Putamen (tissue), 1 donor: ENCODE data around the gene CFAP74.

Source experiments
- DNase-seq: peaks from one replicate; pipeline ENCODE4 v3.0.0-alpha.2; 2016; ENCODE audit warnings: low spot score

The CFAP74 gene

DNA sequence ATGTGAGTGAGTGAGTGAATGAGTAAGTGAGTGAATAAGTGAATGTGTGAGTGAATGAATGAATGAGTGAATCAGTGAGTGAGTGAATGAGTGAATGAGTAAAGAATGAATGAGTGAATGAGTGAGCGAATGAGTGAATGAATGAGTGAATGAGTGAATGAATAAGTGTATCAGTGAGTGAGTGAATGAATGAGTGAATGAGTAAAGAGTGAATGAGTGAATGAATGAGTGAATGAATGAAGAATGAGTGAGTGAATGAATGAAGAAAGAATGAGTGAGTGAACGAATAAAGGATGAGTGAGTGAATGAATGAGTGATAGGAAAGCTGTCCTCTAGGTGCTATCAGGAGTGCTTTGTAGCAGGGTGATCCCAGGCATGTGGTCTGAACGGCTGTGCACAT lies 35.7 kb downstream of the CFAP74 start:
- no peak for DNase-seq

DNA sequence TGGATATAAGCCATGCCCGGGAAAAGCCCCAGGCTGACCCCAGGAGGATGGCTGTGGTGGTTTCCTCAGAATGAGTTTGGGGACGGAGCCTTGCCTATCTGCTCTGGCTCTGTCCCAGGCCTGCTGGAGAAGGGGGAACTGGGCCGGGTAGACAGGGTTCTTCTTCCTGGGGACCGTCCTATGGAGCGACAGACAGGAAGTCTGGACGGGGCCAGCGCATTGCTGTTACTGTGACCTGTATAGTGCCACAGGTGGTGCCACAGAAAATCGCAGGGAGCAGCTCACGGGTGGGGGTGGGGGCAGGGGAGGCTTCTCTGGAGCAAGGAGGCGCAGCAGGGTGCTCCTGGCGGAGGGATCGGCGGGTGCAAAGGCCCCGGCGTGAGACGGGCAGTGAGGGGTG lies 36.4 kb downstream of the CFAP74 start:
- DNase-seq, result no peak

DNA sequence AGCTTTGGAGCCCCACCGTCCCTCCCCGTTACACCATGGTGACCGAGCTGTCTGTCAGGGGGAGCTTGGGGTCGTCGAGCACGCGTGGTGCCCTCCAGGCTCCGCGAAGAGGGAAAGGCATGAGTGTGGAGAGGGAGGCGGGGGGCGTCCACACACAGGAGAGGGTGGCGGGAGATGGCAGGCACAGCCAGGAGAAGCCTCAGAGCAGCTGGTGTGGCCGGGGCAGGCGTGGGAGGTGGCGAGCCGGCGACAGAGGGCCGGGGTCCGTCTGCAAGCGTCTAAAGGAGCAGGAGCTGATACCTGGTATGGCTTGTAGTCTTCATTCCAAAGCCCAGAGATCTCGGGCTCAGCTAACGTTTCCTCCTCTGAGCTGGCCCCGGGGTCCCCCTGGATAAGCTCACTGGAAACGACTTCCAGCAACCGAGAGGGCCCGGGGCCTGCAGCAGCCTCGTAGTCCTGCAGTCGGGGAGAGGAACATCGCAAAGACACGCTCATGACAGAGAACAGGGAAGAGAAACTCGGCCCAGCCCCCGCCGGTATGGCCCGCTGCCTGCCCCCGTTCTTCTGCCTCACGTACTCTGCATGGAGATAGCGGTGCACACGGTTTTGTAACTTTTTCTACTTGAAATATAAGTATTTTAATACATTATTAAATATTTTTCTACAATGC lies 37.4 kb downstream of the CFAP74 start:
- no peak for DNase-seq

DNA sequence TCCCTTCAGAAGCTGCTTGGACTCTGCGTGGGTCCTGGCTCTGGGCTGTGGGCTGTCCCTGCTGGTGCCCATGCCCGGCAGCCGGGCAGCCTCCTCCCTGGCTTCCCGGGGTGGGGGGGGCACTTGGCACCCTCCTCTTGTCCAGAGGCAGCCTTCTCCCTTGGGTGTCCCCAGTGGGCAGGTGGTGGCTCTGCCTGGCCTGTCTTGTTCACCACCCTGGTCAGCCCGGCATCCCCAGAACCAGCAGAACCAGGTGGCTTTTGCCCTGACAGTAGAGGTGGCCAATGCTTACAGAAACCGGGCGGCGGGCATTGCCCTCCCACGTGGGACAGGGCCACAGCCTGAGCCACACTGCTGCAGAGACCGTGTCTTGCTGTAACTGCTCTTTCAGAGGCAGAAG lies 38.0 kb downstream of the CFAP74 start:
- DNase-seq, result no peak

DNA sequence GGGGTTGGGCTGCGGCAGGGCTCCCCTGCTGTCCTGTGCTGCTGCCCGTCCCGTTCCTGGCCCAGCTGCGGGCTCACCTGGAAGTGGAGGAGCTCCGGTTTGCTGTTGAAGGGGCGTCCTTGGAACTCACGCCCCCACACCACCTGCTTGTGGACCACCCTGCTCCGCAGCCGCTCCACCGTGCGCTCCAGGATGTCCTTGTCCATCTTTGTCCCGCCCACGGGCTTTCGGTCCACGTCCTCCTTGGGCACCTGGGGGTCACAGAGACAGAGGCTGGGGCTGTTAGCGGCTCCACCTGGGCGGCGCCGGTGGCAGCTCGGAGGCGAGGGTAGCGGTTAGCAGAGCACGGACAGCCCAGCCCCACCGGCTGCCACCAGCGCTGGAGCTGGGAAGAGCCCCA lies 38.8 kb downstream of the CFAP74 start:
- DNase-seq, result no peak

DNA sequence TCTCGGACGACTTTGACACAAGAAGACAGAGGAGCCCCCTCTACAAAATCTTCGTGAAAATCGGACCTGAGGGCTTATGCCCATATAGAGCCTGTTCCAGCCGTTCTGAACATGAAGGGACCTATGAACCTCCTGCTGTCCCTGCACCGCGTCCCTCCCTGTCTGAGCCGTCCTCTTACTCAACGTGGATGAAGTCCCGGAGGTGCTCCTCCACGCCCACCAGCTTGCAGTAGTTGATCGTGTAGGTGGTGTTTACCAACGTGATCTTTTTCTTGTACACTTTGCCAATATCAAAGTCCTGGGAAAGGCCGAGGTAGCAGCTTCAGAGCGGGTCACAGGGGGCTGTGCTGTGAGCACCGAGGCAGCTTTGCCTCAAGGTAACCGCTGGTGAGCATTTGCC lies 40.0 kb downstream of the CFAP74 start:
- DNase-seq, result no peak

DNA sequence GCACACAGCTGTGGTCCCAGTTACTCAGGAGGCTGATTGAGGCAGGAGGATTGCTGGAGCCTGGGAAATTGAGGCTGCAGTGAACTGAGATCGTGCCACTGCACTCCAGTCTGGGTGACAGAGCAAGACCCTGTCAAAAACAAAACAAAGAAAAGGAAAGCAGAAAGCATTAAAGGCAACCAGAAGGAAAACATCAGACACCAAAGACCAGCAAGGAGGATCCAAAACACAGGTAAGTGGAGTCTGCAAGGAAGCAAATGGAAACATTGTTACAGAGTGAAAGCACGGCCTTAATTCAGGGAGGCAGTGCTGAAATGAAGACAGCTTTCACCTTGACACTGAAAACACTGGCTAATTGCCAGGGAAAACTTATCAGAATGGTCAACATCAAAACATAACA lies 40.8 kb downstream of the CFAP74 start:
- DNase-seq, result no peak

DNA sequence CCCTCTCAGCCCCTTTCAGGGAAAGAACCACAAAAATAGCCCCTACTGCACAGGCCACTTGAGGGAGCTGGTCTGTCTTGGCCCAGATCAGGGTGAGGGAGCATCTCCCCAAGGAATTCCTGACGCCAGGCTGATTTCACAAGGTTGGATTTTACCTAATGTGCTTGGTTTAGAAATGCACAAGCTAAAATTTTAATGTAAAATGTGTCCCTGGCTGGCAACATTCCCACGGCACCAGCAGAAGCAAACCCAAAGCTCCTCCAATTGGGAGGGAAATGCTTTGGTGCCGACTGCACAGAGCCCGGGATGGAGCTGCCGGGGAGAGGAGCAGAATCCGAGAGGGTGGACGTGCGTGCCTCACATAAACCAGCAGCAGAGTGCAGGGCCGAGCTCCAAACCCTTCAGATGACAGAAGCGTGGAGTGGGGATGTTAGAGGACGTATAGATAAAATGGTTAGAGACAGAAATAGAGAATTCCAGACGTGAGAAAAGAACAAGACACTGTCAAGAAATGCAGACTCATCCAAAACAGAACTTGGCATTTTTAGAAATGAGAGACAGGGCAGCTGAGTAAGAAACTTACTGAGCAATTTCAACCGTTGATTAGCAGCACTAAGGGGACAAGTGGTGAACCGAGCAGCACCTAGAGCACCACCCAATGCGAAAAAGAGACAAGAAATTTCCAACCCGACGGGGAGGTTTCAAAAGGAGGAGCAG lies 42.9 kb downstream of the CFAP74 start:
- DNase-seq, result no peak

DNA sequence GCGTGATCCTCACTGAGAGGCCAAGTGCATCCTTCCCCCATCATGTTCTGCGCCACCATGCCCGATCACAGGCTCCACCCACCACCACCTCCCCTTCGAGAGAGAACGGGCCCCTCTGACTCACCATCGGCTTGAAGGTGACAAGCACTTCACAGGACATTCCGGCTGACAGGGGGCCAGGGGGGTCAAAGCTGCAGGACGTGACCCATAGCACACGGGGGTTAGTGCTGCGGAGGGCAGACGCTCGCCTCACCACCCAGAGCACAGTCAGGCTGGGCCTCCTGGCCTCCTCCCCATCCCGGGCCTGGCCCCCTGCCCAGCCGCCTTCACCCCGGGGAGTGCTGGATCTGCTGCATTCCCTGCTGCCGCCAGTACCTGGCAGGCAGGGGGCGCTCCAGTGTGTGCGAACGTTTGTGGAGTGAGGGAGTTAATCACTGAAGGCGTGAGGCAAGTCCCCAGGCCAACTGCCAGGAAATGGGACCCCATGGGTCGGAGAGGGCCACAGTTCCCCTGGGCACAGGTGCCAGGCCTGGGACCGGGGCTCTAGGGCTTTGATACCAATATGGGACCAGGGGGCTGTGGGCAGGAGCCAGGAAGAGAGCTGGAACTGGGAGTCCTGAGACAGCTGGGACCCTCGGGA lies 43.6 kb downstream of the CFAP74 start:
- DNase-seq, result peak; percentile 21

DNA sequence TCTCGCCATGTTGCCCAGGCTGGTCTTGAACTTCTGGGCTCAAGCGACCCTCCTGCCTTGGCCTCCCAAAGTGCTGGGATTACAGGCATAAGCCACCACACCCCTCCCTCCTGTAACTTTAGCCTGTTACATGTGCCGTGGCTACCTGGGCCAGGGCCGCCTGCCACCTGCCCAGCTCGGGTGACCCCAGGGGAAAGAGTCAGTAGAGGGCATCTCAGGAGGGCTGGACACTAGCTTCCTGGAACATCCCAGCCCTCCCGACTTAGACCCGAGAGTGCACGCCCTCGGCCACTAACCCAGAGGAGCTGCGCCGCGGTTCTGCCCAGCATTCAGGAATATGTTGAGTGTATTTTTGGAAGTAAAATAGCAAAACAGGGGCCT lies 44.1 kb downstream of the CFAP74 start:
- no peak for DNase-seq

DNA sequence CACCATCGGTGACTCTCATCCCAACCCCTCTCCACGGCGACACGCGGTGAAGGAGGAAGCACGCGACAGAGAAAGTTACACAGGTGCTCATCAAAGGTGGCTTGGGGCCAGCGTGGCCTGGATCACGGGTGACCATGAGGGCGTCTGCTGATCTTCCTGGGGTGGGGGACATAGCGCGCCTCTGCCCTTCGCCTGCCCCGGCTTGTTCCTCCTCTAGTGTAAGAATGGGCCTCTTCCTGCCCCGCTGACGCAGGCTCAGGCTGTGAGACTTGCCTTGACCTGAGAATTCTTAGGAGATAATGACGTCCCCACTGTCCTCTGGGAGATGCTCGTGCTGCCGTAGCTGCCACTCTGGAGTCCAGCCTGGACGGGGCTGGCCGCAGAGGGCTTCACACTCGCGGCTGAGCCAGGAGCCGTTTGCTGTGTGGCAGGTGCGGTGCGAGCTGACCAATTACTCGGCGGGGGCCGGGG lies 45.5 kb downstream of the CFAP74 start:
- no peak for DNase-seq

DNA sequence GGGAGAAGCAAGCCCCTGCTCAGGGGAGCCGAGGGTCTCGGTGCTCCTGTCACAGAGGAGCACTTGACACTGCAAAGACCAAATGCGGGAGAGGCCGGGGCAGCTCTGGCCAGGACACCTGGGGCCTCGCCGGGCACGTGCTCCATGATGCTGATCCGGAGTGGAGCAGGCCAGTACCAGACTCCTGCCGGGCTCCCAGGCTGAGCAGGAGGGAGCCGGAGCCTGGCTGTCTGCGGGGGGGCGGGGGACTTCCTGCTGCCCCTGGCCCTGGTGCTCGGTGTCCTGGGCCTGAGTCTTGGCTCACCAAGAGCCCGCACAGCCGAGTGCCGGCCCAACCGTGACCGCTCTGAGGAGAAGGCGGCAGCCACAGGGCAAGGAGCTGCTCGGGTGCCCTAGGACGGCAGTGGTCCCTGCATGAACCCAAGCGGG lies 46.0 kb downstream of the CFAP74 start:
- DNase-seq, result no peak

DNA sequence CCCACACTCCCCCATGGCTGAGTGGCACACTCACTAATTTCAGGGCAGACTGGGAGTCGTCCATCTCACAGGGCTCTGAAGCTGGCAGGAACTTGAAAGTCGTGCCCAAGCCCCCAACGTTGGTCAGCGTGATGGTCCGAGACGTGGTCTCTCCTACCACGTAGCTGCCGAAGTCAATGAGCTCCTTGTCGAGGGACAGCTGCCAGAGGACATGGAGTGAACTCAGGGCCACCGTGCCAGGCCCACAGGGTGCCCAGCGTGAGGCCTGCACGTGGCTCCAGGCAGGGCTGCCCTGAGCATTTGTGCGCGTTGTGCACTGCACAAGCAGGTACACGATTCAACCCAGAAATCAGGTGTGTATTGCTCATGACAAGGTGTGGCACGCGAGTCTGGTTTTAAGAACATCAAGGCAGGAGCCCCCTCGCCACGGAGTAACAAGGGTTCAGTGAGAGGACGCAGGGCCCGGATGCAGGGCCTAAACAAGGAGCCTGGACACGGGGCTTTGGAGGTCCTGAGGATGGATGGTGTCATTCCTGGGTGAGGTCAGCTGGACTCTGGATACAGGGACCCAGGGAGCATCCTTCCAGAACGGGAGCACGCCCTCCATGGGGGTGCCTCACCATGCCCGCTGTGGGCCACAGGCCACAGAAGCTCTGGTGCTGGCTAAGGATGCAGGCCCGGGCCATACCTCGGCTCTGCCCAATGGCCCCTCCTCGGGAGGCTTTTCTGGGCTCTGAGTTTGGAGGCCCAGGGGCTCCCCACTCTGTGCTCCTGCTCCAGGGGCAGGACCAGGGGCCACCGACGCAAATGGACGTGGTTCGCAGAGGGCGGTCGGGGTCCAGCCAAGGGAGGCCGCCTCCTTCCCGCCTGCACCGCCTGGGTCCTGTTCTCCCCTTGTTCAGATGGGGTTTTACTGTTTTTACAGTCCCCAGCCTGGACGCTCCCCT lies 46.7 kb downstream of the CFAP74 start:
- no peak for DNase-seq

DNA sequence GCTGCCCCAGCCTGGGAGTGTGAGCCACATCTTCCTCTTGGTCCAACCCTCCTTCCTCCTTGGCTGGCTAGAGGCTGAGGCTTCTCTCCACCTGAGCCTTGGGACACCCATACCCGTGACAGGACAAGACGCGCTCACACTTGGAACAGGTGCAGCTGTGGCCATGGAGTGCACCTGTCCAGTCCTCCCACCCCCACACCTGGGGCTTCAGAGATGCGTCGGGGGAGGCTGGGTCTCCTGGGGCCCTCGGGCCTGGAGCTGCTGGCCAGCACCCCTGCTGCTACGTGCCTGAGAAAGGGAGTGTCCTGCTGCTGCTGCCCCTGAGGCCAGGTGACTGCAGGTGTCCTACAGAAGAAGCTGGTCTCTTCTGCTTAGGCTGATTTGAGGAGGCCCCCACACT lies 47.5 kb downstream of the CFAP74 start:
- no peak for DNase-seq

DNA sequence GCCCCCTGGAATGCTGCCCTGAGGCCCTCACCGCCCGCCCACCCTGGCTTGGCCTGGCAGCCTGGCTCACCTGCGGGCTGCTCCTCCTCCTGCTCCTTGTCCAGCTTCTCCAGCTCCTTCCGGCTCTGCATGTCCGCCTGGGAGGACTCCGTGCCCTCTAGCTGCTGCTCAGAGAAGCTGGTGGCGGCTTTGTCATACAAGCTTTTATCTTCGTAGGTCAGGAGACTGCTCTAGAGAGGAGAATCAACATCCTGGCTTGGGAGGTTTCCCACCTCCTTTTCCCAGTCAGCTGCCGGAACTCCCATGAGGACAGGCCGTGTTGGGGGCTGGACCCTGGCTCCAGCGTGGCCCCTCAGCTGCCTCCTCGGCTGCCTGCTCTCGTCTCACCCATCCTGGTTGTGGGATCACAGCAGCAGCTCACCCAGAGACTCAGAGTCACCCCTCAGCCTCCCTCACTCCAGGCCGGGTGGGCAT lies 47.9 kb downstream of the CFAP74 start:
- DNase-seq, result no peak

DNA sequence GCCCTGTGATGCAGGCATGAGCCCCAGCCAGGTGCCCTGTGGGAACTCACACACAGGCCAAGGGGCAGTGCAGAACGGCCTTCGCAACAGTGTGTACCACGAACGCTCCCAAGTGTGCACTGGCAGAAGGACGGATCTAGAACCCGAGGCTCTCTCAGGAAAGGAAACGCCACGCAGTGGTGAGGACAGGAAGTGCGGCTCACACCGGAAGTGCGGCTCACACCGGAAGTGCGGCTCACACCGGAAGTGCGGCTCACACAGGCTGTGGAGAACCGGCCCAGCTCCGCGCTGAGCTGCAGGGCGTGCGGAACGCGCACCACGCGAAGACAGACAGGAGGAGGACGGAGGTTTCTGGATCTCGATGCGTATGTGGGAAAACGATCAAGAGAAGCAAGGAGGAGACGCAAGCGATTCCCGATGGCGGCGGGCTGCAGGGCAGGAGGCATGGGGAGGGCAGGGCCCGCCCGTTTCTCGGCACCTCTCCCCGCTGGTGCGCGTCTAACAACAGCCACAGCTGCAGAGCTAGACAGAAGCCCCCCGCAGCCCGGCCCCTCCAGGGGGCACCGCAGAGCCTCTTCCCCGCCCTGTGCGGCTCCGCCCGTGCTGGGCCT lies 48.6 kb downstream of the CFAP74 start:
- DNase-seq, result no peak

DNA sequence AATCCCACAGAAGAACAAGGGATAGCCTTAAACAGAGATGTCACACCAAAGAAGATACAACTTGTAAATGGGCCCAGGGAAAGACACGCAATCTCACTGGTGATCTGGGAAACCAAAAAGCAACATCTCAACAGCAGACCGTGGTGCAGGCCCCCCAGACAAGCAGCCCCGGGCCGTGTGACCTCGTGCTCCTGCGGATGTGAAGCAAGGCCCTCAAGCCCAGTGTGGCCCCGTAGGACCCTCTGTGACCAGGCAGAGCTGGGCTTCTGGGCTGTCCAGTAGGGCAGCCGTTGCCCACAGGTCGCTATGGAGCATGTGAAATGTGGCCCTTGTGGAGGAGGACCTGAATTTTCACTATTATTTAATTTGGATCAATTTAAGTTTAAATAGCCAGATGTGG lies 49.6 kb downstream of the CFAP74 start:
- no peak for DNase-seq

DNA sequence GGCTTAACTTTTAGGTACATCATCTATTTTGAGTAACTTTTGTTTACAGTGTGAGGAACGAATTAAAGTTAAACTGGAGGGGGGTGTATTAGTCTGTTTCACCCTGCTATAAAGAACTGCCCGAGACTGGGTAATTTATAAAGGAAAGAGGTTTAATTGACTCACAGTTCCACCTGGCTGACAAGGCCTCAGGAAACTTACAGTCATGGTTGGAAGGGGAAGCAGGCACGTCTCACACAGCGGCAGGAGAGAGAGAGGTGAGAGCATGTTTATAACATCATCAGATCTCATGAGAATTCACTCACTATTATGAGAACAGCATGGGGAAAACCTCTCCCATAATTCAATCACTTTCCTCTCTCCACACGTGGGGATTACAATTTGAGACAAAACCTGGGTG lies 52.6 kb downstream of the CFAP74 start:
- DNase-seq, result no peak

DNA sequence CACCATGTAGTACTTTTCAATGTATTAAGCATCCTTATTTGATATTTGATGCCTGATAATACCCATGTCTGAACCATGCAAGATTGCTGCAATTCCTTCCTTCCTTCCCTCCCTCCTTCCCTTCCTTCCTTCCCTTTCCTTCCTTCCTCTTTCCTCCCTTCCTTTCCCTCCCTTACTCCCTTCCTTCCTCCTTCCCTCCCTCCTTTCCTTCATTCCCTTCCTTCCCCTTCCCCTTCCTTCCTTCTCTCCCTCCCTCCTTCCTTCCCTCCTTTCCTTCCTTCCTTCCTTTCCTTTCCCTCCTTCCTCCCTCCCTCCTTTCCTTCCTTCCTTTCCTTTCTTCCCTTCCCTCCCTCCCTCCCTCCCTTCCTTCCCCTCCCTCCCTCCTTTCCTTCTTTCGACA lies 54.8 kb downstream of the CFAP74 start:
- no peak for DNase-seq

DNA sequence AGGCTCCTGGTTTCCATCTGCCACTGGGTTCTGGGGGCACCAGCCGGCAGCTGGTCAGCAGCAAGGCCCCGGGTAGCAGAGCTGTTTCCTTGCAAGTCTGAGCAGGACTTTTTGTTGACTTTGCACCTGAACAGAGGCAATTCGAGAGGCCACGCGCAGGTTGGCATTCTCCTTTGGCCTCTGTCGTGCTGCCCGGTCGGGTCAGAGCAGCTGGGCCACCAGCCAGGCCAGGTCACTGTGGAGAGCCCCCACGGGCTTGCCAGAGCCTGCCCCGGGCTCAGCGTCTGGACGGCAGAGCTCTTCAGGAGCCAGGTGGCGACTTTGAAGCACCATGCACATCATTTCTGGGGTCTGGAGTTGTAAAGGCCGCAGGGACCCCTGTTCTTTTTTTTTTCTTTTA lies 56.1 kb downstream of the CFAP74 start:
- DNase-seq, result no peak

DNA sequence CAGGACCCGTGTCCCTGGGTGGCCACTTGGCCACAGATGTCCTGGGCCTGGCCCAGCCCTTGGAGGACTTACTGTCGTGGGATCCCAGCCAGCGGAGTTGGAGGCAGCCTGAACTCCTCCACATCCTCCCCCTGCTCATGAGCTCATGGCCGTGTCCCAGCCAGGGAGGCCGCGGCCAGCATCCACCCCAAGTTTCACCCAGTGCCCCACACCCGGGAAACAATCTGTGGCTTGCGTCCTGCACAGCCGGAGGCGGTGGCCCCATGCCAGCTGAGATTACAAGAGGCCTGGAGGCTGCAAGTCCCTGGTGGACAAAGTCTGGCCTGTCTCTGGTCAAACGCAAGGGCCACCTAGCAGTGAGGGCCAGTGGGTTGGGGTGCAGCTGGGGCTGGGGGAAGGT lies 57.0 kb downstream of the CFAP74 start:
- DNase-seq, result peak; percentile 16
